Stimulated activated CD4-positive, alpha-beta T cell treated with anti-CD3 and anti-CD28 coated beads, TNF-alpha, amount 100 ng/mL, for 24 hours (primary cell): ENCODE measurements around the gene LBR.
A peak's percentile ranks its signal among the peaks of the same experiment; 100 is the strongest.
"Not testable (repeated sequence)": the region's sequence is repeated elsewhere in the genome, so short reads cannot be mapped to it uniquely, and the experiment has no call there.

Experiments used
- DNase-seq, 3 experiments: peaks; one replicate each; pipeline ENCODE4 v3.0.0-alpha.2; 2020; ENCODE audit warnings: low read depth in 3 of 3

Gene LBR

GRCh38 chr1:225427235-225428067 lies at the start of gene LBR:
LBR (minus strand) TSS chr1:225428038; CDS start chr1:225424075, 3,963 bp downstream.
- DNase-seq: peak in 1 of 3 experiments; percentile 22

DNA sequence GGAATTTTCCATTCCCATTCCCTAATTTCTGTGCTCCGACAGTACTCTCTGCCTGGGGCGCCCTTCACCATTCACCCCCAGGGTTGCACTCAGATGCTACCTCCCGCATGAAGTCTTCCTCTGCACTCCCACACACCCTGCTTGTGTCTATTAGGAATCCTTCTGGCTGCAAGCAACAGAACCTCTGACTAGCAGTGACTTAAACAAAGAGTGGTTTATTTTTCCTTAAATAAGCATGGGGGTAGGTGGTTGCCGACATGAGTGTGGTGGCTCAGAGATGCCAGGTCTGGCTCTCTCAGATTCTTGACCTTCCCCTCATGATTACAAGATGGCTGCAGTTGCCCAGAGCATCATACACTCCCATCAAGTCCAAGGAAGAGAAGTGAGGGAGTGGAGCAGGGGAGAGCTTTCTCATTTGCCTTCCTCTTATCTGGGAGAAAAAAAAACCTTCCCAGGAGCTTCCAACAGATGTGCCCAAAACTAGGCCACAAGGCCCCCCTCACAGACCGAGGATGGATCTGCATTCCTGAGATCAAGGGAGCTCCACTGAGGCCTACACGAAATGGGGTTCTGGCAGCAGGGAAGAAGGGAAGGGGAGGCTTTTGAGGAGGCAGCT lies 49.6 kb upstream of the LBR start:
- DNase-seq: no peak

- no peak for DNase-seq
Observed at GRCh38 chr1:225476538-225476988, 48.7 kb upstream of the LBR start.

GRCh38 chr1:225476100-225476511 lies 48.3 kb upstream of the LBR start:
- DNase-seq: no peak

DNA sequence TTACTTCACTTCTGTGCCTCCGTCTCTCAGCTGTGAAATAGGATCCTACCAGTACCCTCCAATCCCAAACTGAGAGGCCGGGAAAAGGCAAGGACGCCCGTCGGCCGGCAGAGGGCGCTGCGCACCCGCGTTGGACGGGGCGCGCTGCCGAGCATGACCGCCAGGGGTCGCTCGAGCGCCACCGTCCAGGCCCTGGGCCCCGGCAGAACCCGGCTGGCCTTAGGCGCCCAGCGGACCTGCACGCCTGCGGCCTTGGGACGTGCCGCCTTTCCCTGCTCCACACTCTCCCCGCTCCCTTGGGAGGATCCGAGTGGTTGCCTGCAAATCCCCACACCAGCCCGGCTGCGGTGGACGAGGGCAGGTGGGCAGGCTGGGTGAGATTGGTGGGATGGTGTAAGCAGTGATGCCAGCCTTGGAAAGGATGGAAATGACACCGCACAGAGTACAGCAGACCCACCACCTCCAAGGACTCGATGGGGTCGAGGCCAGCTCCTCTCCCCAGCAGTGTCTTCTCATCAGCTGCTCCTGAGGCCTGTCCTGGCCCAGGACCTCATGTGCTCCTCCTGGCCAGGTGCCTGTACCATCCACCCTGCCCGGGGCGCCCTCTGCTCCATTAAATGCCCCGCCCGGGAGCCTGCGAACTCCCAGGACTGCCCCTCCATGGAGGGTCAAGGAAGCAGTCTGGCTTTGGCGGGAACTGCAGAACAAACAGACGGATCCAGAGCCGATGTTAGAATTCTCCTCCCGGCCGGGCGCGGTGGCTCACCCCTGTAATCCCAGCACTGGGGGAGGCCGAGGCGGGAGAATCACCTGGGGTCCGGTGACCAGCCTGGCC lies 47.4 kb upstream of the LBR start:
- DNase-seq: peak in 2 of 3 experiments; percentile 31 to 55

GRCh38 chr1:225474439-225474985 lies 46.7 kb upstream of the LBR start:
- no peak for DNase-seq

DNA sequence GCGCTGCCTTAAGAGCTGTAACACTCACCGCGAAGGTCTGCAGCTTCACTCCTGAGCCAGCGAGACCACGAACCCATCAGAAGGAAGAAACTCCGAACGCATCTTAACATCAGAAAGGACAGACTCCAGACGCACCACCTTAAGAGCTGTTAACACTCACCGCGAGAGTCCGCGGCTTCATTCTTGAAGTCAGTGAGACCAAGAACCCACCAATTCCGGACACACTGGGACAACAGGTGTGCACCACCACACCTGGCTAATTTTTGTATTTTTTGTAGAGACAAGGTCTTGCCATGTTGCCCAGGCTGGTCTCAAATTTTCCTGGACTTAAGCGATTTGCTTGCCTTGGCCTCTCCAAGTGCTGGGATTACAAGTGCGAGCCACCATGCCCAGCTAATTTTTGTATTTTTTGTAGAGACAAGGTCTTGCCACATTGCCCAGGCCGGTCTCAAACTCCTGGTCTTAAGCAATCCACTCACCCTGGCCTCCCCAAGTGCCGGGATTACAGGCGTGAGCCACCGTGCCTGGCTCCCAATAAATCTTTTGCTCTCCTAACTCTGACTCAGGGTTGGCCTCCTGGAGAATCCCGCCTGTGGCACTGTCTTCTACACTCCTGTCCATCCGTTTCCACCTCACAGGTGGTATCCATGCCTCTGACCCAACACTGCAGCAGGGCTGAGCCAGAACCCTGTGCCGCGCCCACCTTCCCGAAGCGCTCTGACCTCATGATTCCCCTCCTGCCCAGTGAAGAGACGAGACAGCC lies 46.0 kb upstream of the LBR start:
- DNase-seq: not testable (repeated sequence)

GRCh38 chr1:225473266-225473665 lies 45.4 kb upstream of the LBR start:
- DNase-seq: not testable (repeated sequence)

- no peak for DNase-seq
Observed at GRCh38 chr1:225471453-225472301, 43.8 kb upstream of the LBR start.

DNA sequence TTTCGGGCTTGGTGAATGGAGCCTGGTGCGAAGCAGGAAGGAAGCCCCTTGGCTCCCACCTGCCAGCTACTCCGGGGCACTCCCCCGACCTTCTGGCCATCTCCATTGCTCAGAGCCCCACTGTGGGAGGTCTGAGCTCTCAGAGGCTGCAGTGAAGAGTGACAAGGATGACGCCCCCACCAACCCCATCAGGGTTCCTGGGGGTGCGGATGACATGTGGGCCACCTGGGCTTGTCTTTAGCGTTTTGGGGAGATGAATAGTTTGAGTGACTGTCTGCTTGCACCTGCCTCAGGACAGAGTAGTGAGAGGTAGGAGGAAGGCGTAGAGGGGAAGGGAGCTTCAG lies 43.2 kb upstream of the LBR start:
- no peak for DNase-seq

DNA sequence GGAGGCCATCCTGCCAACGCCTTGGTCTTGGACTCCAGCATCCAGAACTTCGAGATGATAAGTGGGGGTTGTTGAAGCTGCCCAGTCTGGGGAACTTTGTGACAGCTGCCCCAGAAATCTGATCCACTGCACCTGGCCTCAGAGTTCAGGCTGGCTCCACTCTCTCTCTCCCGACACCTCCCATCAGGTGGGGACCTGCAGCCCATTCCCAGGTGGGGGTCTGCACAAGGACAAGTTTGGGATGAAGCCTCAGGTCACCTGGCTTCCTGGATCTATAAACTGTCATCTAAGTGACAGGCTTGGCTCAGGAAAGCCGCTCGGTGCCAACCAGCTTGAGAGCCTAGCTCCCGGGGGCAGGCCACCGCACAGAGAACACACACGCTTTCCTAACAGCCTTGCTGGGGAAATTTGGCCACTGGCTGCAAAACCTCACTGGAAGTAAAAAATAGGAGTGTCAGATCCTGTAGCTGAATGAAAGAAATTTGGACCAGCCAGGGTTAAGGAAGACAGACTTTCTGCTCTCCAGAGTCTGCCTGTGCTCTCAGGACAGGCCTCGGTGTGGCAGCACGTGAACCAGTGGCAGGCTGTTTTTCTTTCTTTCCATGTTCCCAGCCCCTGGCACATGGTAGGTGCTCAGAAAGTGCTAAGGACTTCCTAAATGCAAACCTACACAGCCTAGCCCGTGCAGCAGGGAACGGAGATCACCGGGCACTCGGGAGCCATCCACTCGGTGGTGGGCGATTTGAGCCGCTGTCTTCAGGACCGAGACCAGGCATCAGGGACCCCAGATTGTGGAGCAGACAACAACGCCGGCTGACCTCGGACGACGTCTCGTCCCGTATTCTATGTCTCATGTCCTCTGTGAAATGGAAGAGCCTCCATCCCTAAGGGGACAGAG lies 42.6 kb upstream of the LBR start:
- no peak for DNase-seq

DNA sequence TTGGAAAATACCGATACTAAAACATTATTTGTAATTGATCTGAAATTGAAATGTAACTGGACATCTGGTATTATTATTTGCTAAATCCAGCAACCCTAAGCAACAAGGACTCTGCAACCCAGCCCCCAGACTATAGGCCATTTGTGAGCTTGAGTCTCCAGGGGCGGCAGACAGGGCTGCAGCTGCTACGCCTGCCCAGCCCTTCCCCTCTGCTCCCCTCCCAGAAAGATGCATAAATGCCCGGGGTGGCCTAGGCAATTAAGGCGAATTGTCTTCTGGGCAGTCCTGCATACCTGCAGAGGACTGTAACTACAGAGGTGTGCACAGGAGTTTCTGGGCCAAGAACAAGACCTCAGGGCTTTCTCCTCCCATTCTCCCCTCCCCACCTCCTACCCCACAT lies 41.2 kb upstream of the LBR start:
- no peak for DNase-seq

- DNase-seq: no peak
Observed at GRCh38 chr1:225468270-225469020, 40.6 kb upstream of the LBR start.

DNA sequence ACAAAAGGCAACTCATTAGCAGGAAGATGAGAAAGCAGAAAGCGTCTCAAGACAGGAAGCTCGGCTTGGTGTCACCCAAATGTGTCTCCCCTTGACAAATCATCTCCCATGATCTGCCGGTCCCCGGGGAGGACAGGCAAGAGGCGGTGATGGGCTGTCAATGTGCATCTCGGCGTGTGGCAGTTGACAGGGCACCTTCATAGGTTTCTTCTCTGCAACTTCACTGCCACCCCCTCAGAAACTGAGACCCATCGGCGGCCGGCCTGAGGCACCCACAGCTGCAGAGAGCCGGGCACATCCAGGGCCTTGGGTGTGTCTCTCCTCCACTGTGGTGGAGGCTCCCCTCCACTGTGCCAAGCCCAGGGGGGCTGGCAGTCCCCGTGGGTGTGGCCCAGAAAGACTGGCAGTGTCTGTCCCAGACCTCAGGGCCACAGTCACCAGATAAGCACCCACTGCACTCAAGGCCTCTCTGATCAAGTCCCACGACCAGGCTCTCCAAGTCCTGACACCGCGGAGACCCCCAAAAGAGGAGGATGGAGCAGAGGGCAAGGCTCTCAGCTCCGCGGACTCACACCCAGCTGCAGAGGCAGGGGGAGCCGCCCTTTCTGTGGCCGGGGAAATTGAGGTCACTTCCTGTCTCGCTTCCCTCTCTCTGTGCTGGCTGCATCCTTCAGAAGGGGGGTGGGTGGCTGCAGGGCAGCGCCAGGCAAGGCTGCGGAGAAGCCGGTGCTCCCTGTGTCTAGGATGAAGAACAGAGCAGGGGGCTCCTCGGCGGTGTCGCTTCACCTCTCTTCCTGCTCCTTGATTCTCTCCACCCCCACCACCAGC lies 39.6 kb upstream of the LBR start:
- peak; percentile 61 to 79 (median 67) for DNase-seq

DNA sequence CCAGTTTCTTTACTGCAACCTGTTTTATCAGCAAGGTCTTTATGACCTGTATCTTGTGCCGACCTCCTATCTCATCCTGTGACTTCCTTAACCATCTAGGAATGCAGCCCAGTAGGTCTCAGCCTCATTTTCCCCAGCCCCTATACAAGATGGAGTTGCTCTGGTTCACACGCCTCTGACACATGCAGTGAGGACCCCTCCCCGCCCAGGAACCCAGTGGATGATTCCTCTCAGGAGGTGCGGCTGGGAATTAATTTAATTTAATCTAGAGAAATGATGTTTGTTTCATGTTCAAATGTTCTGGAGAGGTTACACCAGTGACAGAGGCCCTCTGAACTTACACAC lies 39.0 kb upstream of the LBR start:
- no peak for DNase-seq

GRCh38 chr1:225465793-225466517 lies 38.1 kb upstream of the LBR start:
- DNase-seq: no peak
